ENCODE results near the gene CCL7. TPM values are rescaled to one million over a fixed set of nuclear protein-coding genes. Genes with fewer than 3 reads are reported as not detected.

CCL7 gene
- total and polyA plus RNA-seq, 2 experiments from 2014 or later, result 0.69 TPM; not detected in 1

DNA sequence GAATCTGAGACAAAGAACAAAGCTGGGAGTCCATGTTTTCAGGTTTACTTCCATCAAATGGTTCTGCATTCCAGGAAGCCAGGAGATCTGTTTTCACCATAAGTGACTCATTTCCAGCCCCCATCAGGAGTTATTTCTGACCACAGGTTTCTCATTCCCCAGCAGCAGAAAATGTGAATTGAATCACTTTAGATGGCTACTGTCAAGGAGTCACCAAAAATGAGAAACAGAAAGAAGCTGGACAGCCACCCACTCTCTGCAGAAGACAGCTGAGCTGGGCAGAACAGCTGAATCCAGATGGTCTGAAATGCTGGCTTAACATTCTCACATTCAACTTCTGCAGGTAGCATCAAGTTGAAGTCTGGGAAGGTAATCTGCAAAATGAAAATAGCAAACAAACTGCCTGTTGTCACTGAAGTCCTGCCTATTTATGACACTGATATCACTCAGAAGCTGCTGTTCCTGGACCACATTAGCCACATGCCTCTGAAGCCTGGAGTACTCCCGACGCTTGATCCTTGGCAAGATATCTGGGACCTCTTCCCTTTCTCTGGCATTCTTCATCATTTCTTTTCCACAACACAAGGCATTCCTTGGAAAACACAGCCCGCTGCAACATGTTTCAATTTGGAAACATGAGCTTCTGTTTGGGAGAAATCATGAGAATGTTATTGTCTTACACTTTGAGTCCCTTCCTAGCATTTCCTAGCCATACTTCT lies 30.8 kb downstream of the CCL7 start:
- no peaks in the 10 kb centered on the region for H3K27me3 ChIP-seq
- H3K4me2 ChIP-seq, result no peak overlapping the region
- no peaks in the 10 kb centered on the region for H3K36me3 ChIP-seq (replicated peaks; ENCODE audit: insufficient read depth, low read depth)
- H3K27ac ChIP-seq, result no peak overlapping the region
- H4K20me1 ChIP-seq (ENCODE audit: insufficient read depth, poor library complexity, severe bottlenecking), result no peaks in the 10 kb centered on the region
- DNase-seq (ENCODE audit: low spot score), result no peak
- H2AFZ ChIP-seq, result no peak overlapping the region
- 63% methylated on average over 3 of the region's 3 CpGs for WGBS (ENCODE audit: low lambda C conversion rate, missing lambda C conversion rate)
- H3K4me3 ChIP-seq, result no peak overlapping the region
- no peaks in the 10 kb centered on the region for H3K9me3 ChIP-seq (ENCODE audit: low read depth)
- H3K79me2 ChIP-seq, result no peaks in the 10 kb centered on the region
- TF ChIP-seq EZH2phosphoT487 (IDR thresholded peaks at IDR 0.05; ENCODE audit: low read depth, severe bottlenecking, unreplicated experiment) (no peak), EZH2 (IDR thresholded peaks at IDR 0.05; ENCODE audit: borderline replicate concordance) (no peak)
- TF ChIP-seq, protein P1, sequence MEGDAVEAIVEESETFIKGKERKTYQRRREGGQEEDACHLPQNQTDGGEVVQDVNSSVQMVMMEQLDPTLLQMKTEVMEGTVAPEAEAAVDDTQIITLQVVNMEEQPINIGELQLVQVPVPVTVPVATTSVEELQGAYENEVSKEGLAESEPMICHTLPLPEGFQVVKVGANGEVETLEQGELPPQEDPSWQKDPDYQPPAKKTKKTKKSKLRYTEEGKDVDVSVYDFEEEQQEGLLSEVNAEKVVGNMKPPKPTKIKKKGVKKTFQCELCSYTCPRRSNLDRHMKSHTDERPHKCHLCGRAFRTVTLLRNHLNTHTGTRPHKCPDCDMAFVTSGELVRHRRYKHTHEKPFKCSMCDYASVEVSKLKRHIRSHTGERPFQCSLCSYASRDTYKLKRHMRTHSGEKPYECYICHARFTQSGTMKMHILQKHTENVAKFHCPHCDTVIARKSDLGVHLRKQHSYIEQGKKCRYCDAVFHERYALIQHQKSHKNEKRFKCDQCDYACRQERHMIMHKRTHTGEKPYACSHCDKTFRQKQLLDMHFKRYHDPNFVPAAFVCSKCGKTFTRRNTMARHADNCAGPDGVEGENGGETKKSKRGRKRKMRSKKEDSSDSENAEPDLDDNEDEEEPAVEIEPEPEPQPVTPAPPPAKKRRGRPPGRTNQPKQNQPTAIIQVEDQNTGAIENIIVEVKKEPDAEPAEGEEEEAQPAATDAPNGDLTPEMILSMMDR (IDR thresholded peaks at IDR 0.05; ENCODE audit: poor library complexity), result no peak
- no peaks in the 10 kb centered on the region for H3K4me1 ChIP-seq (ENCODE audit: insufficient read depth)
- no peaks in the 10 kb centered on the region for H3K9me2 ChIP-seq (replicated peaks; ENCODE audit: insufficient read depth)

DNA sequence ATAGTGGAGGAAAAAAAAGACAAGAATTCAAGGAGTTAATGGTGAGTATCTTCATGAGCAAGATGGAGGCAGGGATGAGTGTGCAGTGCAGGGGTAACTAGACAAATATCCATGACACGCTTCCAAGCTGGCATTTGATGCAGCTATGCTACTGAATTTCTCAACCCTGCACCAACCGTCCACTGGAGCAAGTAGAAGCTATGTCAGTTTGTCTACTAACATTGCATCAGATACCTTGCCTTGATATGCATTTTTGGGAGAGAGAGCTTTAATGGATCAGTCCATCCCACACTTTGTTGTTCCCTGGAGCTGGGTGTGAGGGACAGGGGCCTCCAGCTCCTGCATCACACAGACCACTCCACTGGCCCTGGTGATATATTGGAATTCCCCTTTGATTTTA lies 32.0 kb downstream of the CCL7 start:
- TF ChIP-seq, protein P1 (IDR thresholded peaks at IDR 0.05; ENCODE audit: poor library complexity), result no peak
- no peak for TF ChIP-seq EZH2phosphoT487 (IDR thresholded peaks at IDR 0.05; ENCODE audit: low read depth, severe bottlenecking, unreplicated experiment)
- WGBS (ENCODE audit: low lambda C conversion rate, missing lambda C conversion rate), result 96% methylated on average over 2 of the region's 2 CpGs

DNA sequence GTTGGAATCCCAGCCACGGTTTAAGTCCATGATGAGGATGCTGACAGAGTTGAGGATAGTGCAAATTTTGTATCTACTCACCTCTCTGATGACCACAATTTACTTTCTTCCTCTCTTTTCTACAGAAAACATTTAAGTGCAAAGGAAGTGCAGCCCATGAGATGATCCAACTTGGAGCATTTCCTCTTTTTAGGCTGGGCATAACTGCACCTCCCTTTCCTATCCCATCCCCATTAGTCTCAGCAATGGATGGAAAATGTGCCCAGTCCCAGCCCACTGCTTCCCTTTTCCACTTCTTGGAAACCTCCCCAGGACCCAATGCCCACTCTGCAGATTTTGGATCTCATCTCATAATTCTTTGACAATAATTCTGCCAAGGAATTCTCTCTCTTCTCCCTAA lies 32.6 kb downstream of the CCL7 start:
- no peaks in the 10 kb centered on the region for H4K20me1 ChIP-seq (ENCODE audit: insufficient read depth, poor library complexity, severe bottlenecking)
- H3K36me3 ChIP-seq (replicated peaks; ENCODE audit: insufficient read depth, low read depth), result no peaks in the 10 kb centered on the region
- H3K4me2 ChIP-seq, result no peak overlapping the region
- WGBS (ENCODE audit: low lambda C conversion rate, missing lambda C conversion rate), result 92% methylated on average over 1 of the region's 1 CpG
- no peak overlapping the region for H2AFZ ChIP-seq
- DNase-seq (ENCODE audit: low spot score), result no peak
- no peaks in the 10 kb centered on the region for H3K9me3 ChIP-seq (ENCODE audit: low read depth)
- TF ChIP-seq EZH2 (IDR thresholded peaks at IDR 0.05; ENCODE audit: borderline replicate concordance) (no peak), EZH2phosphoT487 (IDR thresholded peaks at IDR 0.05; ENCODE audit: low read depth, severe bottlenecking, unreplicated experiment) (no peak)
- TF ChIP-seq, protein P1 (IDR thresholded peaks at IDR 0.05; ENCODE audit: poor library complexity), result no peak
- no peaks in the 10 kb centered on the region for H3K9me2 ChIP-seq (replicated peaks; ENCODE audit: insufficient read depth)
- no peak overlapping the region for H3K27ac ChIP-seq
- no peaks in the 10 kb centered on the region for H3K79me2 ChIP-seq
- H3K27me3 ChIP-seq, result no peaks in the 10 kb centered on the region
- no peak overlapping the region for H3K4me3 ChIP-seq
- H3K4me1 ChIP-seq (ENCODE audit: insufficient read depth), result no peaks in the 10 kb centered on the region

More for the DNA sequence above, 32.0 kb downstream of the CCL7 start:
- Histone ChIP-seq H3K27ac (no peak overlapping the region), H3K4me2 (no peak overlapping the region), H3K36me3 (replicated peaks; ENCODE audit: insufficient read depth, low read depth) (no peaks in the 10 kb centered on the region), H3K27me3 (no peaks in the 10 kb centered on the region), H3K79me2 (no peaks in the 10 kb centered on the region), H3K4me1 (ENCODE audit: insufficient read depth) (no peaks in the 10 kb centered on the region), H2AFZ (no peak overlapping the region), H3K9me2 (replicated peaks; ENCODE audit: insufficient read depth) (no peaks in the 10 kb centered on the region), H3K4me3 (no peak overlapping the region), H3K9me3 (ENCODE audit: low read depth) (no peaks in the 10 kb centered on the region), H4K20me1 (ENCODE audit: insufficient read depth, poor library complexity, severe bottlenecking) (no peaks in the 10 kb centered on the region)
- no peak for DNase-seq (ENCODE audit: low spot score)

All from hepatocyte (in vitro differentiated cells).